H7 (cell line): ENCODE data around the gene TRIM16. TPM values are rescaled to one million over a fixed set of nuclear protein-coding genes. Genes with fewer than 3 reads are reported as not detected.
"Not testable (repeated sequence)": the region's sequence is repeated elsewhere in the genome, so short reads cannot be mapped to it uniquely, and the experiment has no call there.

Source experiments
- DNase-seq: peaks from one replicate; pipeline ENCODE4 v3.0.0; 2012
- H3K27me3 ChIP-seq: 2 replicates; pipeline ENCODE4 v1.6.0; 2011; ENCODE audit warnings: mild to moderate bottlenecking, low read length; ENCODE audit not compliant: control insufficient read depth, insufficient read depth
- H3K36me3 ChIP-seq: replicated peaks from 2 replicates; pipeline ENCODE4 v1.5.1; 2011; ENCODE audit warnings: low read length; ENCODE audit not compliant: control insufficient read depth, insufficient read depth
- H3K4me3 ChIP-seq: 2 replicates; pipeline ENCODE4 v1.5.1; 2011; ENCODE audit warnings: low read depth, mild to moderate bottlenecking, control low read depth, low read length, moderate library complexity; ENCODE audit not compliant: insufficient read depth
- total RNA-seq: library from RNA; depleted of rRNA; stranded (reverse); fragments of >200 nt; shearing (Covaris generic); gene quantifications from 2 replicates; pipeline ENCODE4 v1.2.3, GENCODE V29; 2014; rRNA removed

Gene TRIM16
- total RNA-seq: 17.1 and 21.9 TPM in 2 replicates

DNA sequence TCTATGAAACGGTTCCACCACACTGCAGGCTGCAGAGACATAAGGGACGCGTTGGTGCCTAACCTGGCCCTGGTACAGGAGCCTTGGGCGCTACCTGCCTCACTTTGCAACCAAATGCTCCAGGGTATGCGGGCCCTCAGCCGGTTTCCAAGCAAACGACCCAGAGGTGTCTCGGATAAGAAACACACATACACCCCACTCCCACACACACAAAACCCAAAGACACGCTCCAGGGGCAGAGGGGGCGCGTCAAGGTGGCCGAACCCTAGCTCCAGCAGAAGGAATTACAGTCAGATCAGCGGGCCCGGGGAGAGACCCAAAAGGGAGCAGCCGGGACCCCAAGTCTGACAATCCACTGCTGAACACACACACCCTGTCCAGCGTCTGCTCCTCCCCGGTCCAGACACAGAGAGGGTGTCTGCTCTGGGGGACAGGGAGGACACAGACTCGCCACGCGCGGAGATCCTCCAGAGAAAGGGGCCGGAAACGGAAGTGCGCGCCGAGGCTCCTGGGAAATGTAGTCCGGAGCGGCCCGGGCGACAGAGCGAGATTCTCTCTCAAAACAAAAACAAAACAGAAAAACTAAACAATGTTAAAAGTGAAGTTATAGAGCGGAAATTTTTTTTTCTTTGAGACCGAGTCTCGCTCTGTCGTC, at the start of gene TRIM16:
TSS of gene TRIM16 (minus strand) at position 488 of the 655 bp plus-strand sequence. CDS start 32,702 bp downstream, outside the sequence.
- not testable (repeated sequence) for H3K27me3 ChIP-seq, H3K36me3 ChIP-seq
- peak within 1 kb of the TSS; percentile 57 for H3K4me3 ChIP-seq
- peak; percentile 47 for DNase-seq

DNA sequence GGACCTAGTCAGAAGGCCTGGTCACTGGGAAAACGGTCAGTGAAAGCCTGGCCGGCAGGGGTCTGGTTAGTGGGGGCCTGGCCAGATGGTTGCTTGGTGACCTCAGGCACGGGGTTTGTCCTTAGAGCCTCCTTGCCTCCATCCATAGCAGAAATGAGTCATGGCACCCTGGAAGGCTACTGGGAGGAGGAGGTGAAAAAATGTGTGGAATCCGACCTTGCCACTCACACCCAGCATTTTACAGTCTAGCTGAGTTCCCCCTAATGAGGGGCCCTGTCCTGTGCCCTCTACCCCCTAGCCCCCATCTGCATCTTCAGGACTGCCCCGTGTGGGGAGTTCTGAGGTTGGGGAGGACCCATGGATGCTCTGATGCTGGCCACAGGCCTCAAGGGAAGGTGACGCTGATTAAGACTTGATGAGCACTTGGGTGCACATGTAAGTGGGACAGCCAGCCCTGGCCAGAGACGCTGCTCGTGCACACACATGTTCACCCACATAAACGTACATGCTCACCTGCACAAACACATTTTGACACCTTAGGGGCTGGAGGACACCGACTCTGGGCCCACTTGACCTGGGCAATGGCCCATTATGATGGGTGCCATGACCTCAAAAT, 49.2 kb upstream of the TRIM16 start:
- H3K27me3 ChIP-seq, DNase-seq, H3K36me3 ChIP-seq, H3K4me3 ChIP-seq: not testable (repeated sequence)

DNA sequence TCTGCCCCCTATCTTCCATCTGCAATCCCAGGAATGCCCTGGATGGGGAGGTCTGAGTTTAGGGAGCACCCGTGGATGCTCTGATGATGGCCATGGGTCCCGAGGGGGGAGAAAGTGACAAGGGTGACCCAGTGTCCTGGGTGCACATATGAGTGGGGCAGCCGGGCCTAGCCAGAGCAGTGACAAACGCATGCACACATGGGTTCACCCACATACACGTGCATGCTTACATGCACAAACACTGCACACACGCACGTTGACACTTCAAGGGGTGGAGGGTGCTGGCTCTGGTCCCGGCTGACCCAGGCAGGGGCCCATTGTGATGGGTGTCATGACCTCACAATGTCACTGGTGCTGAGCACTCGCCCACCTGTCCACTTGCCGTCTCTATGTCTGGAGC, 47.8 kb upstream of the TRIM16 start, which contains the start of gene TBC1D26:
TSS of gene TBC1D26 (plus strand) at position 384 of the 400 bp plus-strand sequence. CDS start 3,066 bp downstream, outside the sequence.
- H3K4me3 ChIP-seq, H3K36me3 ChIP-seq, H3K27me3 ChIP-seq, DNase-seq: not testable (repeated sequence)

DNA sequence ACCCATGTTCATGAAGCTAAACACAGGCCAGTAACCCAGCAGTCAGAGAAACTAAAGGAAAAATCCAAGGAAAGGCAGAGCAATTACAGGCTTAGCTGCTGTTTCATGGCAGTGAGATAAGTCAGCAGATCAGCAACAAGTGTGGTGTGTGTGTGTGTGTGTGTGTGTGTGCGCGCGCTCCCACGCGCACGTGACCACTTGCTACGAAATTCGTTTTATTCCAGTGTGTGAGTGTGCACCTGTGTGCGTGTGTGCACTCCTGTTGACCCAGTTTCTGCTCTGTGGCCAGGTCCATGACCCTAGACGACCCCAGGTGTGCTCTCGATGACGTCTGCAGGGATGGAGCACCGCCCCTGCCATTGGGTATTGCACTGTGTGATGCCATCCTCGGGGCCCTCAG, 46.4 kb upstream of the TRIM16 start:
- not testable (repeated sequence) for H3K27me3 ChIP-seq, H3K36me3 ChIP-seq, H3K4me3 ChIP-seq, DNase-seq

DNA sequence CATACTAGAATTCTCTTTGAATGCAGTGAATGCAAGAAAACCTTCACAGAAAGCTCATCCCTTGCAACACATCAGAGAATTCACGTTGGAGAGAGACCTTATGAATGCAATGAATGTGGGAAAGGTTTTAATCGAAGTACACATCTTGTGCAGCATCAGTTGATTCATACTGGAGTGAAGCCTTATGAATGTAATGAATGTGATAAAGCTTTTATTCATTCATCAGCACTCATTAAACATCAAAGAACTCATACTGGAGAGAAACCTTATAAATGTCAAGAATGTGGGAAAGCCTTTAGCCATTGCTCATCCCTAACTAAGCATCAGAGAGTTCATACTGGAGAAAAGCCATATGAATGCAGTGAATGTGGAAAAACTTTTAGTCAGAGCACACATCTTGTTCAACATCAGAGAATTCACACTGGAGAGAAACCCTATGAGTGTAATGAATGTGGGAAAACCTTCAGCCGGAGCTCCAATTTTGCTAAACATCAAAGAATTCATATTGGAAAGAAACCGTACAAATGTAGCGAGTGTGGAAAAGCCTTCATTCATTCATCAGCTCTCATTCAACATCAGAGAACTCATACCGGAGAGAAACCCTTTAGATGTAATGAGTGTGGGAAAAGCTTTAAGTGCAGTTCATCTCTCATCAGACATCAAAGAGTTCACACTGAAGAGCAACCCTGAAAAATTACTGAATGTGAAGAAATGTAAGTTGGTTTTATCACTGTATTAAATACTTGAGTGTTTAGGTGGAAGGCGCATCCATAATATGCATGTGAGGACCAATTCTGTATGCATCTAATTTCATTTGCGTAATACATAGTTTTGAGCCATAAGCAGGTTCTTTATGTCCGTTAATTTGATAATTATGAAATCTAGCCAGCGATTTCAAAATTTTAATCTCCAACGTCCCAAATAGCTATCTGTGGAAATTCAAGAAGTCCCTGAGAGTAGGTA, 32.8 kb upstream of the TRIM16 start:
- H3K4me3 ChIP-seq, H3K27me3 ChIP-seq, H3K36me3 ChIP-seq: not testable (repeated sequence)

DNA sequence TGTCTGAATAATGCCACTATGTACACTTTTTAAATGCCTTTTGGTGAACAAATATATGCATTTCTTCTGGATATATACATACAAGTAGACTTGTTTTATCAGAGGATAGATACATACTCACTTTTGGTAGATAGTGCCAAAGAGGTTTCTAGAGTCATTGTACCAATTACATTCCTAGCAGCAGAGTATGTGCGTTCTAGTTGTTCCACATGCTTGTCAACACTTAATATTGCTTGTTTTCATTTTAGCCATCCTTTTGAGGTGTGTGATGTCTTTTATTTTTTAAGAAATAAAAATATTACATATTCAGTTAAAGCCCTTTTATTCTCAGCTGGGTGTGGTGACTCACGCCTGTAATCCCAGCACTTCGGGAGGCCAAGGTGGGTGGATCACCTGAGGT, 24.8 kb upstream of the TRIM16 start:
- not testable (repeated sequence) for DNase-seq, H3K4me3 ChIP-seq, H3K27me3 ChIP-seq
- H3K36me3 ChIP-seq: peaks cover 19% of the 10 kb centered on the region

More for the DNA sequence above, 32.8 kb upstream of the TRIM16 start:
- DNase-seq: not testable (repeated sequence)

DNA sequence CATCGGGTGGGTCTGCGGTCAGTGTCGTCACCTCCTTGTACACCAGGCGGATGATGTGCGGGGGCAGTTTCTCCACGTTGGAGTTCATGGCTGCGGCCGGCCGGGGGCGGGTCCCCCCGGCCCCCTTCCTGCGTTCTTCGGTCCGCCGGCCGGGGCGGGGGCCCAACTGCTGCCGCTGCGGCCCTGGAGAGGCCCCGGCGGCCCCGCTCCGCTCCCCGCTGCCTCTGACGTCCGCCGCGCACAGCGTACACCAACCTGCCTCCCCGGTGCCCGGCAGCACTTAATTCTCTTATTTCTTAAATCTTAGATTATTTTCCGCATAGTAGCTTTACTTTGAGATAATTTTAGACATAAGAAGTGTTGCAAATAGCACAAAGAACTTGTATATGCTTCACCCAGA, 20.7 kb upstream of the TRIM16 start:
- not testable (repeated sequence) for H3K27me3 ChIP-seq, H3K4me3 ChIP-seq
- H3K36me3 ChIP-seq: peaks cover 21% of the 10 kb centered on the region
- peak; percentile 15 for DNase-seq

DNA sequence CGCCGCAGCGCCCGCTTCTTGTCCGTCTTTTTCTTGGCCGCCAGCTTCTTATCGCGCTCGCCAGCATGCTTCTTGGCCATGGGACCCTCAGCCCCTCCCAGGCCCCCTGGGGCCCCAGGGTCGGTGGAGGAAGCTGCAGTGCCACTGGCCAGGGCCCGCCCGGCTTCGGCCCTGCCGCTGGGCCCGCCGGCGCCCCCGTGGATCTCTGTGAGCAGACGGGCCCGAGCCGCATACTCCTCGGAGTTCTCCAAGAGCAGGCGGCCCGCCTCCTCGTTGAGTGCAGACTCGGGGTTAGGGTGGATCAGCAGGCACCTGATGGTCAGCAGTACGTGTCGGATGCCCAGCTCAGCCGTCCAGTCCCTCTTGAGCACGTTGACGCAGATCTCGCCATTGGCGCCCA, 20.1 kb upstream of the TRIM16 start:
- H3K36me3 ChIP-seq: peaks cover 21% of the 10 kb centered on the region
- H3K4me3 ChIP-seq, H3K27me3 ChIP-seq, DNase-seq: not testable (repeated sequence)

DNA sequence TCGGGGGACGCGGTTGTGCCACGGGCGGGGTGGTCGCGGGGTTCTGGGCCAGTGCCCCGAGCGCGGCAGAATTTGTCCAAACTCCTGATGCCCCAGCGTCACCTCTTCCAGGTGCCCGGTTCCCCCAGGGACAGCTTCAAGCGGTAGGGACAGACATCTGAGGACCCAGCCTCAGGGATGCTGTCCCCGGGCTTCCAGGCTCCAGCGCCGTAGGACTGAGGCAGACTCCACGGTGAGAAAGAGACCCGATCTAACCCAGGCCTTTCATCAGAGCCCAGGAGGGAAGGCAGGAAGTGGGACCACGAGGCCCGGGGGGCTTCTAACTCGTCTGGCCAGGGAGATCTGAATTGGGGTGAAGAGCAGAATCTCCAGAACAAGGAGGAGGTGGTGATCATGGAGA, 15.8 kb upstream of the TRIM16 start:
- not testable (repeated sequence) for H3K36me3 ChIP-seq, DNase-seq
- H3K4me3 ChIP-seq: peak overlapping the region; percentile 56

DNA sequence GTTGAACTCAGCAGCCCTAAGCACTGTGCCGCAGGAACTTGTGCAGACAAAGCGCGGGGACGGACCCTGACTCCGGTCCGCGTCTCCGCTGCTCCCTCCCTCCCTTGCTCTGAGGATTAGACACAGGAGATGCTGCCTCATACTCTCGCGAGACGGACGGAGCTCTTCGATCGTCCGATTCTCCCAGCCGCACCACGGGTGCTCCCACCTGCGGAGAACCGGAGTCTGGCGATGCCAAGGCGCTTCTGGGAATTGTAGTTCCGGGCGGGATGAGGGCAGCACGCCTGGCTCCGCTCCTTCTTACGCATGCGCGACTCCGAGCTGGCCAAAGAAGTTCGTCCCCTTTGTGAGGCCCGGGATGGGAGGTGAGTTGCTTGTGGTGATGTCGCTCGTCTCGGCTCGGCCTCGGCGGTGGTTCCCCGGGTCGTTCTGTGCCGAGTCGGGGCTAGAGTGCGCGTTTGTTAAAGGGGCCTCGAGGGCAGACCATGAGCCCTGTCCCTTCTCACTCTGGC, 15.4 kb upstream of the TRIM16 start, which contains the start of gene ZNF286A:
TSS of gene ZNF286A (plus strand) at position 340 of the 512 bp plus-strand sequence. CDS start 578 bp downstream, outside the sequence.
- not testable (repeated sequence) for H3K27me3 ChIP-seq, H3K36me3 ChIP-seq
- peak; percentile 95 for DNase-seq
- peak within 1 kb of the TSS; percentile 56 for H3K4me3 ChIP-seq

More for the DNA sequence above, 15.8 kb upstream of the TRIM16 start:
- not testable (repeated sequence) for H3K27me3 ChIP-seq

DNA sequence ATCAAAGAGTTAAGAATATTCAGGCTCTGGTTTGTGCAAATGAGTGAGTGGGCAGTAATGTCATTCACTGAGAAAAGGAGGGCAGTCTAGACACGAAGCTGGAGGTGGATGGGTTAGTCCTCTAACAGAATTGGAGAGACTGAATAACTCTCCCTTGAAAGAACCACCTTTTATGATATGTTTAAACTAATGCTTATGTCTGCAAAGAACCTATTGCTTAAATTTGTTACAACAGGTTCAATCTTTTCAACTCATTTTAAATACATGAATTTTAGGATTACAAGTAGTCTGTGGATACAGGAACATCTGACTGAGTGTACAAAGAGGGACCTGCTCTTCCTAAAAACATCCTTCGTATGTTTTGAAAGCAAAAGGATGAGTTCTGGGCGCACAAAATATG, 14.9 kb upstream of the TRIM16 start:
- peak overlapping the region; percentile 24 for H3K4me3 ChIP-seq
- not testable (repeated sequence) for H3K27me3 ChIP-seq, H3K36me3 ChIP-seq, DNase-seq

DNA sequence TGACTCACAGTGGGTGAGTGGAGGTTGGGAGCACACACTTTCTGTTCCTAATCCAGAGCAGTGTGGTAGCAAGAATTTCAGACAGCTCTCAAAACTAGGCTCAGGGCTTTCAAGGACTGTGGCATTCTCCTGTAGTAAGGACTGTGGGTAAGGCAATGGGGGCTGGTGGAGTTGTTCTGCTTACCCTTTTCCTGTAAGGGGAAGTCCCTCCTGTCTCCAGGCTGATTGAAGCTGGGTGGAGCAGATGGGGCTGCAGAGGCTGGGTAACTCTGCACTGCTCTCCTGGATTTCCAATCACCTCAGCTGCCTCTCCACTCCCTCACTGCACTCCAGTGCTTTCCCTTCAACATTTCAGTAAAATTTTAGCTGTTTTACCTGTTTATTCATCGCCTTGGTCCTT, 3.4 kb upstream of the TRIM16 start:
- DNase-seq, H3K27me3 ChIP-seq, H3K4me3 ChIP-seq, H3K36me3 ChIP-seq: not testable (repeated sequence)

DNA sequence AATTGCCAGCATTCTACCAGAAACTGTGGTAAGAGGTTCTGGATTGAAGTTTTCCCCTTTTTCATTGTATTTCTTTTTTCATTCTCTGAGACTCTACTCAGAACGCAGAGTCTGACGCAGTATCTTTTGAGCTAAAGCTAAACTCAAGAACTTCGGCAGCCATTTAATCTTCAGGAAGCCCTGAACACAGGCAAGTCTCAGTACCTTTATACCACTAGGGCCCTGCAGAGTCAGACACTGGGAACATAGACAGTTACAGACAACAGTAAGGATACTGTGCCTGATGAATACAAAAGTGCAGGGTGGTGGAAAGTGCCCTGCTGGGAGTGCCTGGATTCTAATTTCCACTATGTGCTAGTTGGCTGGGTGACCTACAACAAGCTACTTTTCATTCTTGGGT, 976 bp downstream of the TRIM16 start:
- DNase-seq, H3K27me3 ChIP-seq, H3K36me3 ChIP-seq, H3K4me3 ChIP-seq: not testable (repeated sequence)

DNA sequence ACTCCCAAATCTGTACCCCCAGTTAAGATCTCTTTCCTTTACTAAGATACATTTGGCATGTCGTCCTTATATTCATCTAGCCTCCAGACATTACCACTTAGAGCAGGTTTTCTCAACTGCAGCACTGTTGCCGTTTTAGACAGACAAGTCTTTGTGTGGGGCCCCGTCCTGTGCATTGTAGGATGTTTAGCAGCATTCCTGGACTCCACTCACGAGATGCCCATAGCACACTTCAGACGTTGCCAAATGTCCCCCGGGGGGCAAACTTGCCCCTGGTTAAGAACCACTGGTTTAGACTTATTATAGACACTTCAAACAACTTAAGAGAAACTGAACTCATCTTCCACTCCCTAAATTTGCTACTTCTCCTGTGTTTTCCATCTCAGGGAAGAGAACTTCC, 8.1 kb downstream of the TRIM16 start:
- not testable (repeated sequence) for H3K36me3 ChIP-seq, DNase-seq, H3K4me3 ChIP-seq, H3K27me3 ChIP-seq
